Neural cell (in vitro differentiated cells): ENCODE data around the gene CBX3. TPM values are rescaled to one million over a fixed set of nuclear protein-coding genes. Genes with fewer than 3 reads are reported as not detected.

Experiments used
- H2AFZ ChIP-seq: fragments of 200-600, 300-800 bp; sonication (generic), shearing (Covaris generic); 2 replicates; pipeline ENCODE4 v1.6.0; 2014; ENCODE audit warnings: low read depth, mild to moderate bottlenecking, antibody characterized with exemption, low read length, moderate library complexity
- H3F3A ChIP-seq: fragments of 200-600 bp; shearing (Covaris generic); 2 replicates; pipeline ENCODE4 v1.6.1; 2016; ENCODE audit warnings: mild to moderate bottlenecking, moderate library complexity, mixed read lengths, antibody characterized with exemption, low read length; ENCODE audit not compliant: insufficient read depth, poor library complexity, severe bottlenecking
- H3K27ac ChIP-seq: fragments of 200-600, 300-800 bp; sonication (generic), shearing (Covaris generic); 2 replicates; pipeline ENCODE4 v1.5.1; 2014; ENCODE audit warnings: mild to moderate bottlenecking, low read length, moderate library complexity
- H3K27me3 ChIP-seq: fragments of 300-800, 200-600 bp; sonication (generic), shearing (Covaris generic); 2 replicates; pipeline ENCODE4 v1.6.0; 2014; ENCODE audit warnings: mild to moderate bottlenecking, low read depth, low read length, moderate library complexity; ENCODE audit not compliant: insufficient read depth
- H3K36me3 ChIP-seq: fragments of 300-800, 200-600 bp; sonication (generic), shearing (Covaris generic); 2 replicates; pipeline ENCODE4 v1.5.1; 2014; ENCODE audit warnings: mild to moderate bottlenecking, antibody characterized with exemption, low read length, moderate library complexity; ENCODE audit not compliant: insufficient read depth
- H3K4me2 ChIP-seq: fragments of 300-800, 200-600 bp; sonication (generic), shearing (Covaris generic); 2 replicates; pipeline ENCODE4 v1.6.0; 2014; ENCODE audit warnings: mild to moderate bottlenecking, low read length
- H3K4me3 ChIP-seq: fragments of 300-800, 200-600 bp; sonication (generic), shearing (Covaris generic); 2 replicates; pipeline ENCODE4 v1.5.1; 2014; ENCODE audit warnings: mild to moderate bottlenecking, low read length, moderate library complexity
- H3K79me2 ChIP-seq: fragments of 200-600 bp; shearing (Covaris generic); replicated peaks from 2 replicates; pipeline ENCODE4 v1.6.0; 2014; ENCODE audit warnings: mild to moderate bottlenecking, low read length, moderate library complexity; ENCODE audit not compliant: insufficient read depth
- H3K9ac ChIP-seq: fragments of 300-800, 200-600 bp; sonication (generic), shearing (Covaris generic); 2 replicates; pipeline ENCODE4 v1.6.1; 2016; ENCODE audit warnings: mild to moderate bottlenecking, low read length, mixed read lengths
- H3K9me2 ChIP-seq: fragments of 200-600 bp; shearing (Covaris generic); 2 replicates; pipeline ENCODE4 v1.6.1; 2016; ENCODE audit warnings: mild to moderate bottlenecking, low read length, mixed read lengths; ENCODE audit not compliant: insufficient read depth
- H3K9me3 ChIP-seq: fragments of 200-600, 300-800 bp; sonication (generic), shearing (Covaris generic); 2 replicates; pipeline ENCODE4 v1.6.1; 2016; ENCODE audit warnings: mild to moderate bottlenecking, mixed run types, low read length, moderate library complexity, mixed read lengths
- H4K20me1 ChIP-seq: fragments of 200-600 bp; shearing (Covaris generic); 2 replicates; pipeline ENCODE4 v1.6.1; 2016; ENCODE audit warnings: mild to moderate bottlenecking, mixed run types; ENCODE audit not compliant: insufficient read depth
- CTCF ChIP-seq: fragments of 450-650 bp; IDR thresholded peaks from 2 replicates; pipeline ENCODE4 v1.5.1; 2014; ENCODE audit warnings: antibody characterized with exemption, mild to moderate bottlenecking, moderate library complexity; ENCODE audit not compliant: poor library complexity, severe bottlenecking
- EP300 ChIP-seq: fragments of 450-650 bp; conservative IDR thresholded peaks from 2 replicates; pipeline ENCODE4 v1.6.1; 2014; ENCODE audit warnings: antibody characterized with exemption, mild to moderate bottlenecking, moderate library complexity; ENCODE audit not compliant: poor library complexity, severe bottlenecking
- EZH2 ChIP-seq: fragments of 200-600, 300-800 bp; shearing (Covaris generic), sonication (generic); IDR thresholded peaks from 2 replicates; pipeline ENCODE4 v1.6.1; 2014; ENCODE audit warnings: antibody characterized with exemption, low read length, borderline replicate concordance, mild to moderate bottlenecking; ENCODE audit not compliant: insufficient read depth, poor library complexity, severe bottlenecking
- MXI1 ChIP-seq: fragments of 450-650 bp; conservative IDR thresholded peaks from 2 replicates; pipeline ENCODE4 v1.6.1; 2014; ENCODE audit warnings: antibody characterized with exemption, mild to moderate bottlenecking; ENCODE audit not compliant: poor library complexity, severe bottlenecking
- POLR2AphosphoS5 ChIP-seq: IDR thresholded peaks from 2 replicates; pipeline ENCODE4 v1.6.1; 2012
- RAD21 ChIP-seq: fragments of 450-650 bp; conservative IDR thresholded peaks from 2 replicates; pipeline ENCODE4 v1.6.1; 2014; ENCODE audit warnings: antibody characterized with exemption, mild to moderate bottlenecking, moderate library complexity
- REST ChIP-seq: IDR thresholded peaks from 2 replicates; pipeline ENCODE4 v1.6.1; 2012; ENCODE audit warnings: borderline replicate concordance
- SMC3 ChIP-seq: fragments of 450-650 bp; conservative IDR thresholded peaks from 2 replicates; pipeline ENCODE4 v1.6.1; 2014; ENCODE audit warnings: antibody characterized with exemption, mild to moderate bottlenecking, moderate library complexity; ENCODE audit not compliant: poor library complexity
- TAF1 ChIP-seq: IDR thresholded peaks from 2 replicates; pipeline ENCODE4 v1.6.1; 2012; ENCODE audit warnings: low read depth
- polyA plus RNA-seq: library from polyadenylated mRNA; depleted of rRNA; stranded (reverse); fragments of >200 nt; gene quantifications from 2 replicates; pipeline ENCODE4 v1.2.3, GENCODE V29; 2014

Gene CBX3
- polyA plus RNA-seq, 1 donor from 2014 or later, result 598 TPM

GRCh38 chr7:26195182-26195581, 6.4 kb upstream of the CBX3 start:
- H3K9me2 ChIP-seq, result no peaks in the 10 kb centered on the region
- no peak overlapping the region for H3K4me2 ChIP-seq
- H3K27ac ChIP-seq, result no peak overlapping the region
- peak overlapping the region; percentile 90 for H3K4me3 ChIP-seq
- H3K9me3 ChIP-seq, result no peaks in the 10 kb centered on the region
- no peaks in the 10 kb centered on the region for H3K27me3 ChIP-seq
- no peak overlapping the region for H3K9ac ChIP-seq
- H4K20me1 ChIP-seq, result peaks cover 59% of the 10 kb centered on the region
- peaks cover 25% of the 10 kb centered on the region for H3K36me3 ChIP-seq
- peaks cover 4% of the 10 kb centered on the region for H3F3A ChIP-seq
- no peak overlapping the region for H2AFZ ChIP-seq
- TF ChIP-seq TAF1 (no peak), POLR2AphosphoS5 (no peak), EZH2 (no peak), CTCF (no peak), MXI1 (no peak), EP300 (no peak), SMC3 (no peak), REST (no peak), RAD21 (no peak)
- peaks cover 84% of the 10 kb centered on the region for H3K79me2 ChIP-seq

- no peak overlapping the region for H3K27ac ChIP-seq
- peaks cover 17% of the 10 kb centered on the region for H3K36me3 ChIP-seq
- H3K79me2 ChIP-seq, result peaks cover 83% of the 10 kb centered on the region
- peaks cover 50% of the 10 kb centered on the region for H4K20me1 ChIP-seq
- no peak overlapping the region for H2AFZ ChIP-seq
- no peaks in the 10 kb centered on the region for H3K9me3 ChIP-seq
- no peaks in the 10 kb centered on the region for H3K9me2 ChIP-seq
- no peak for TF ChIP-seq REST
- no peak for TF ChIP-seq TAF1
- TF ChIP-seq POLR2AphosphoS5, result no peak
- TF ChIP-seq MXI1, result no peak
- TF ChIP-seq SMC3, result no peak
- no peak for TF ChIP-seq EZH2
- TF ChIP-seq EP300, result no peak
- no peak for TF ChIP-seq RAD21
- no peak for TF ChIP-seq CTCF
- H3F3A ChIP-seq, result peaks cover 4% of the 10 kb centered on the region
- H3K4me2 ChIP-seq, result no peak overlapping the region
- peak overlapping the region; percentile 90 for H3K4me3 ChIP-seq
- H3K9ac ChIP-seq, result no peak overlapping the region
- no peaks in the 10 kb centered on the region for H3K27me3 ChIP-seq
Measured at GRCh38 chr7:26195867-26196657, 5.5 kb upstream of the CBX3 start.
